Activated CD4-positive, CD25-positive, alpha-beta regulatory T cell (primary cell): ENCODE measurements around the gene ACTRT3.
"Not testable (repeated sequence)": the region's sequence is repeated elsewhere in the genome, so short reads cannot be mapped to it uniquely, and the experiment has no call there.

Source experiments
- DNase-seq, 4 experiments: peaks; one replicate each; lab custom pipeline; 2025; lab: John Stamatoyannopoulos, UW

Gene ACTRT3

GRCh38 chr3:169772897-169773816 lies 3.8 kb upstream of the ACTRT3 start, which contains the start of gene MYNN:
MYNN (plus strand) TSS chr3:169773396; CDS start chr3:169774296, 900 bp downstream.
- peak; percentile 66 to 85 (median 82) for DNase-seq

GRCh38 chr3:169772305-169772896 lies 3.0 kb upstream of the ACTRT3 start:
- peak in 2 of 4 experiments; percentile 35 to 54 for DNase-seq

GRCh38 chr3:169771497-169772304 lies 2.3 kb upstream of the ACTRT3 start:
- DNase-seq = peak; percentile 2 to 34 (median 10)

GRCh38 chr3:169764882-169765612 lies 4.3 kb downstream of the ACTRT3 start, which contains the start of gene TERC:
TERC (minus strand) TSS chr3:169765060.
- DNase-seq = peak; percentile 84 to 90 (median 88)

- peak; percentile 33 to 57 (median 43) for DNase-seq
Observed at GRCh38 chr3:169764312-169764881, 5.0 kb downstream of the ACTRT3 start.

- no peak for DNase-seq
Observed at GRCh38 chr3:169760479-169760878, 8.9 kb downstream of the ACTRT3 start.

- DNase-seq = no peak
Observed at GRCh38 chr3:169759256-169759655, 10.1 kb downstream of the ACTRT3 start.

GRCh38 chr3:169758359-169758994 lies 10.9 kb downstream of the ACTRT3 start:
- no peak for DNase-seq

- no peak for DNase-seq
Observed at GRCh38 chr3:169755488-169755887, 13.9 kb downstream of the ACTRT3 start.

- no peak for DNase-seq
Observed at GRCh38 chr3:169754711-169755110, 14.7 kb downstream of the ACTRT3 start.

- no peak for DNase-seq
Observed at GRCh38 chr3:169751875-169752274, 17.5 kb downstream of the ACTRT3 start.

- no peak for DNase-seq
Observed at GRCh38 chr3:169750665-169751064, 18.7 kb downstream of the ACTRT3 start.

- DNase-seq = no peak
Observed at GRCh38 chr3:169748670-169749069, 20.7 kb downstream of the ACTRT3 start.

GRCh38 chr3:169746924-169747323 lies 22.4 kb downstream of the ACTRT3 start:
- no peak for DNase-seq

GRCh38 chr3:169744366-169745054 lies 24.9 kb downstream of the ACTRT3 start:
- no peak for DNase-seq

- no peak for DNase-seq
Observed at GRCh38 chr3:169739067-169739466, 30.3 kb downstream of the ACTRT3 start.

GRCh38 chr3:169731857-169732256 lies 37.5 kb downstream of the ACTRT3 start:
- not testable (repeated sequence) for DNase-seq

GRCh38 chr3:169722724-169723123 lies 46.6 kb downstream of the ACTRT3 start:
- no peak for DNase-seq

- not testable (repeated sequence) for DNase-seq
Observed at GRCh38 chr3:169718415-169718814, 50.9 kb downstream of the ACTRT3 start.
